ENCODE measurements around the gene RPS21. TPM values are rescaled to one million over a fixed set of nuclear protein-coding genes. Genes with fewer than 3 reads are reported as not detected.

Gene RPS21
- total RNA-seq, 2 experiments from 2014 or later, result 3,015 to 3,210 TPM

- no peak for TF ChIP-seq CTCF (IDR thresholded peaks at IDR 0.05)
- Histone ChIP-seq H3K4me3 (ENCODE audit: low read length) (no peak overlapping the region), H3K27ac (ENCODE audit: low read depth in 1 of 2, low read length in 2 of 2) (no peak overlapping the region), H3K27me3 (ENCODE audit: control insufficient read depth in 1 of 2, insufficient read depth in 2 of 2, low read length in 2 of 2) (no peaks in the 10 kb centered on the region), H3K36me3 (ENCODE audit: insufficient read depth, low read length) (no peaks in the 10 kb centered on the region), H3K9me3 (ENCODE audit: control insufficient read depth in 1 of 2, insufficient read depth in 1 of 2, low read length in 2 of 2) (no peaks in the 10 kb centered on the region), H3K4me1 (ENCODE audit: insufficient read depth, low read length) (peaks cover 20% of the 10 kb centered on the region)
- Mint-ChIP-seq H3K27ac (peak overlapping the region; percentile 85), H3K4me3 (peak overlapping the region; percentile 47), H3K4me1 (ENCODE audit: low read depth) (peaks cover 34% of the 10 kb centered on the region), H3K36me3 (ENCODE audit: low read depth) (peaks cover 27% of the 10 kb centered on the region), H3K9me3 (peaks cover 4% of the 10 kb centered on the region), H3K27me3 (no peaks in the 10 kb centered on the region)
- intact Hi-C loops (cut with DNase I, micrococcal nuclease), result loop anchor here (1.0 to 10.0 kb wide), 4 partner anchors 80 to 833 kb away; partner anchors contain the start of genes ADRM1 (in 2 of the 2), MRGBP (in 1 of the 2) and YTHDF1 (in 1 of the 2)
- no peak for ATAC-seq (ENCODE audit: poor library complexity)
- CTCF ChIA-PET, result interaction anchor here (0.9 to 1.7 kb wide), 4 partner anchors 14 to 371 kb away, joined by 4 to 9 read pairs (median 5); no protein-coding TSS in a partner anchor
- POLR2A ChIA-PET, result interaction anchor here (1.0 kb wide), 1 partner anchor 371 kb away, joined by 6 read pairs; no protein-coding TSS in a partner anchor
- no peak for DNase-seq
These were observed 5.1 kb upstream of the RPS21 start for GRCh38 chr20:62381842-62382241.

- ChIA-PET CTCF (interaction anchor here (0.6 to 1.7 kb wide), 8 partner anchors 14 to 372 kb away, joined by 3 to 12 read pairs (median 5); partner anchors contain the start of genes ADRM1 and CABLES2), POLR2A (interaction anchor here (1.0 kb wide), 1 partner anchor 372 kb away, joined by 6 read pairs; no protein-coding TSS in a partner anchor)
- DNase-seq (peak; percentile 62 to 89 (median 75)), ATAC-seq (ENCODE audit: poor library complexity) (peak; percentile 74)
- Mint-ChIP-seq H3K9me3 (peaks cover 4% of the 10 kb centered on the region), H3K27ac (peak overlapping the region; percentile 85), H3K36me3 (ENCODE audit: low read depth) (peaks cover 34% of the 10 kb centered on the region), H3K27me3 (no peaks in the 10 kb centered on the region), H3K4me1 (ENCODE audit: low read depth) (peaks cover 39% of the 10 kb centered on the region), H3K4me3 (peak overlapping the region; percentile 83)
- Histone ChIP-seq H3K27me3 (ENCODE audit: control insufficient read depth in 1 of 2, insufficient read depth in 2 of 2, low read length in 2 of 2) (no peaks in the 10 kb centered on the region), H3K4me1 (ENCODE audit: insufficient read depth, low read length) (peaks cover 24% of the 10 kb centered on the region), H3K4me3 (ENCODE audit: low read length) (no peak overlapping the region), H3K9me3 (ENCODE audit: control insufficient read depth in 1 of 2, insufficient read depth in 1 of 2, low read length in 2 of 2) (no peaks in the 10 kb centered on the region), H3K36me3 (ENCODE audit: insufficient read depth, low read length) (no peaks in the 10 kb centered on the region), H3K27ac (ENCODE audit: low read depth in 1 of 2, low read length in 2 of 2) (no peak overlapping the region)
- peak; percentile 86 for TF ChIP-seq CTCF (IDR thresholded peaks at IDR 0.05)
- intact Hi-C loops (cut with DNase I, micrococcal nuclease), result loop anchor here (1.0 to 10.0 kb wide), 4 partner anchors 80 to 832 kb away; partner anchors contain the start of genes ADRM1 (in 2 of the 2), MRGBP (in 1 of the 2) and YTHDF1 (in 1 of the 2)
These were observed 4.4 kb upstream of the RPS21 start for GRCh38 chr20:62382306-62383198.

- Histone ChIP-seq H3K27me3 (ENCODE audit: control insufficient read depth in 1 of 2, insufficient read depth in 2 of 2, low read length in 2 of 2) (no peaks in the 10 kb centered on the region), H3K9me3 (ENCODE audit: control insufficient read depth in 1 of 2, insufficient read depth in 1 of 2, low read length in 2 of 2) (no peaks in the 10 kb centered on the region), H3K36me3 (ENCODE audit: insufficient read depth, low read length) (peaks cover 30% of the 10 kb centered on the region), H3K4me3 (ENCODE audit: low read length) (peak overlapping the region; percentile 91), H3K4me1 (ENCODE audit: insufficient read depth, low read length) (peaks cover 39% of the 10 kb centered on the region), H3K27ac (ENCODE audit: low read depth in 1 of 2, low read length in 2 of 2) (peak overlapping the region; percentile 45 to 84)
- intact Hi-C loops (cut with DNase I, micrococcal nuclease), result loop anchor here (1.0 to 10.0 kb wide), 6 partner anchors 18 to 827 kb away; partner anchors contain the start of genes LSM14B (in 1 of the 2), MRGBP (in 1 of the 2), PSMA7 (in 1 of the 2) and SS18L1 (in 1 of the 2)
- H3K27me3 Mint-ChIP-seq, result no peaks in the 10 kb centered on the region
- peaks cover 57% of the 10 kb centered on the region for H3K36me3 Mint-ChIP-seq (ENCODE audit: low read depth)
- peak overlapping the region; percentile 91 for H3K27ac Mint-ChIP-seq
- peaks cover 51% of the 10 kb centered on the region for H3K4me1 Mint-ChIP-seq (ENCODE audit: low read depth)
- TF ChIP-seq CTCF (IDR thresholded peaks at IDR 0.05), result no peak
- DNase-seq (peak in 1 of 14 experiments; percentile 50), ATAC-seq (ENCODE audit: poor library complexity) (peak; percentile 22)
- H3K4me3 Mint-ChIP-seq, result peak overlapping the region; percentile 95
- ChIA-PET POLR2A (interaction anchor here (0.7 to 1.6 kb wide), 5 partner anchors 8 to 550 kb away, joined by 3 to 5 read pairs (median 3); partner anchors contain the start of gene GID8), CTCF (interaction anchor here (1.0 kb wide), 1 partner anchor 85 kb away, joined by 3 read pairs; the partner anchor contains the start of gene ADRM1)
- no peaks in the 10 kb centered on the region for H3K9me3 Mint-ChIP-seq
These were observed 463 bp downstream of the RPS21 start for GRCh38 chr20:62387219-62387913.
